COLO668 (cell line): Measurements from ENCODE around the gene PSMD1.
"Not testable (repeated sequence)": the region's sequence is repeated elsewhere in the genome, so short reads cannot be mapped to it uniquely, and the experiment has no call there.

Experiments
- DNase-seq: peaks from one replicate; lab custom pipeline; 2025; ENCODE audit not compliant: unreplicated experiment; lab: John Stamatoyannopoulos, UW

Gene PSMD1

DNA sequence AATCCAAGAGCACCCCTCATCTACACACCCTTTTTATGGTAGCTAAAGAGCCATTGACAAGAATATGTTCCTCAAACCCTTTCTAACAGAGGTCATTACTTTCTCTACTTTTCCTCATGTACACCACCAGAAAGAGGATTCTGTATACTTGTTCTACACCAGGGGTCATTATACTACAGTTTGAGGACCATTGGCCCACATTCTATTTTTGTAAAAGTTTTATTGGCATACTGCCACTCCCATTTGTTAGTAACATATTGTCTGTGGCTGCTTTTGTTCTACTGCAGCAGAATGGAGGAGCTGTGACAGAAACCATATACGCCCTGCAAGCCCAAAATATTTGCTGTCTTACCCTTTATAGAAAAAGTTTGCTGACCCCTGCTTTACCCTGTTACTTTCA is 53.9 kb downstream of the PSMD1 start:
- DNase-seq = no peak

DNA sequence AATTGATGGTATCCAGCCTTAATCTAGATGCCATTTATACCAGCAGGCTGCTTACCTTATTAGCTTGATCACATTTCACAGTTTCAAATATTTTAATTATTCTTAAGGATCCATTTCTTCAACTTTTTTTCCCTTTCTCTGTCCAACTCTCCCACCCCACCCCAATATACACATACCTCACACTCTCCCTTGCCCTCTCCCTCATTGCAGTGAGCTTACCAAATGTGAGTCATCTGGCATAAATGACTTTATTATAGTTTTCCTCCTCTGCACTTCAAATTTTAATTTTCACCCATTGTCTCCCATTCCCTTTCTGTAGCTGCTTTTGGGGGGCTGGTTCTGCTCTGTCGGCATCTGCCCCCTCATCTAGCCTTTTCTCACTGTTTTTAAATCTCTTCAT is 55.3 kb downstream of the PSMD1 start:
- no peak for DNase-seq

DNA sequence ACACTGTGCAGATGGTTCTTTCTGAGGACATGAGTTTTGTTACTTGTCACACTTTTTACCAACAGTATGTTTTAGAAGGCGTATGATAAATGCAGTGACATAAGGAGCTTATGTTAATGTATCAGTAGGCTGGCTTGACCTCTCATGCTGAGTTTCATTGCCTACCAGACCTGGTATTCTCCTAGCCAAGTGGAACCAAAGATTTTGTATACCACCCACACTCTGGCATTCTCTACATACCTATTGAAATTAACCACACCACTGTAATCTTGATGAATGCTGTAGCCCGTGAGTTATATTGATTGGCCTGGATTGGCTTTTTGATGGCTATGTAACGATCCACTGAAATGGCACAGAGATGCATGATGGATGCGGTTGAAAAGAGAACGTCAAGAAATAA is 56.8 kb downstream of the PSMD1 start:
- DNase-seq = no peak

DNA sequence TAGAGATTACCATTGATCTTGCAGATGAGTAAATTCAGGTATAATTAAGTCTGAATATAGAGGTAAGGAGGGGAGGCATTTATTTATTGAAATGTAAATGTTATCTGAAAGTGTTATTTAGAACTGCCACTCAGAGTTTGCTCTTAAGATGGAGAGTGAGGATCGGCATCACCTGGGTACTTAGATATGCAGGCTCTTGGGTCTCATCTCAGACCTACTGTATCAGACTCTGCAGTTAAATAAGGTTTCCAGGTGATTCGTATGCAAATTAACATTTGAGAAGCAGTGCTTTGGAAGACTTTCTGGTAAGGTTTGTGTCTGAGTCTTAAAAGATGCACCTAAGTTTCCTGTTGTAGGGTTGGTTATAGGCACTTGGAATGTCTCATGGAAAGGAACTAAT is 59.0 kb downstream of the PSMD1 start:
- no peak for DNase-seq

DNA sequence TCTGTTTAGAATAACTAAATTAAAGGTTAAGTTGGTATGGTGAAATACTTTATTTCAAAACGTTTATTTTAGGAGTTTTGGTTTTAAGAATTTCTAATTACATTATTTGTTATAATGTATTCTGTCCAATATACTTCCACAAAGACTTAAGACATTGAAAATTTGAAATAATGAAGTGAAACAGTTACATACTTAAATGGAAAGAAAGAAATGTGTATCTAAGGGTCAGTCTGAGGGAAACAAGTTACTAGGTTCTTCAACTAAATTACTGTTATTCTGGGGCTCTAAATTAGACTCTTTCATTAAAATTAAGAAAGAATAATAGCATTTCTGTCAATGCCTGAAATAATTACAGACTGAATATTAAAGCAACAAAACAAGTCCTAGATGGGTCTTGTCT is 60.5 kb downstream of the PSMD1 start:
- DNase-seq = no peak

DNA sequence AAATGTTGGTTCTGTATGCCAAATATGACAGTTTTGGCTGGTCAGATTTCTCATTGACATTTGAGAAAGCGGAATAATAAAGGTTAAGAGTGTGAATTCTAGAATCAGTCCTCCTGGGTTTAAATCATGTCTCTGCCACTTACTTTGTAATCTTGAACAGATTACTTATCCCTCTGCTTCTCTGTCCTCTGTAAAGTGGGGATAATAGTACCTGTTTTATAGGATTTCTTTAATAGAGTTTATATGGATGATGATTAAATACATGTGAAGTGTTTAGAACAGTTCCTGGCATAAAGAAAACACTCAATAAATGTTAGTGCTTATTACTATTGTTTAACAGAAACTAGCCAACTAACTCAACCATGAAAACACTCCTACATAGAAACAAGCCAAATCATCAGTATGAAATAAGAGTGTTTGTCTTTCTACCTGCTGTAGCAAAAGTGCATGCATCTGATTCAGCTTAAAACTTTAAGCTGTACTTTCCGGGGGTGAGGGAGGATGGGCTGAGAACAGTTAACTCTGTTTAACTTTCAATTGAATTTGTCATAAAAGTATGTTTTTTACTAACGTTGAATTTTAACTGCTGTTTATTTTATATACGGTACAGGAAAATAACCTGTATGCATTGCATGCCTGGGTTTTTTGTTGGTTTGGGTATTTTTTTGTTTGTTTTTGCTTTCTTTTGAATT is 61.4 kb downstream of the PSMD1 start:
- no peak for DNase-seq

DNA sequence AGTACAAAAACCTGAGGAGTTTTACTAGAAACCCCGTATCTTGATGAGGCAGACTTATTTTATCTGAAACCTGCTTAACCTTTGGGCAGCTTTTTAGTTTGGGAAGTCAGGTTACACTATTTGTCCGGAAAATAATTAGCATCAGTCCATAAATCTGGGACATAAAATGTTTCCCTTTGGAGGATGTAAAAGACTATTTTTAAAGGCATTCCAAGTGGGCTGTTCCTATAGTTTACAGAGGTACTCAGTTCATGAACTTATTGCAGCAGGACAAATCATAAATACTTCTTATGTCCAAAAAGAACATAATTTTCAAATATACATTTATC is 61.9 kb downstream of the PSMD1 start:
- no peak for DNase-seq

DNA sequence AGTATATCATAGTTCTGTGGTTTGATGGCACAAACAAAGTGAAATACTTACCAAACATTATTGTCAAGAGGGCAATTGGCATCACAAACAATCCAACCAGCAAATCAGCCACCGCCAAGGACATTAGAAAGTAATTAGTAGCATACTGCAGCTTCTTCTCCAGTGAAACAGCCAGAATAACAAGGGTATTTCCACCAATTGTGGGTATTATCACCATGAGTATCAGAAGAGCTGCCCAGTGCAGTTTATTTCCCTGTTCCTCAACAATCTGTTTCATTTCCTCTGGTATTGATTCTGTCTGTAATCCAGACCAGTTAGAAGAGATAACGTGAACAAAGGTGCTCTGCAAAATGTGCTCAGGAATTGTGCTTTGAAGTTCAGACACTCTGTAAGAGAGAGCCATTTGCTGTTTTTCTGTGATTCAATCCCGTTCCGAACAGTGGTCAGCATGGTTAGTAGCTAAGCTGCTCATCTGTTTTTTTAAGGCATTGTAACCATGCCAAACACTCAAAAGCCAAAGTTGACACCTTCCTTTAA is 66.8 kb downstream of the PSMD1 start:
- no peak for DNase-seq

DNA sequence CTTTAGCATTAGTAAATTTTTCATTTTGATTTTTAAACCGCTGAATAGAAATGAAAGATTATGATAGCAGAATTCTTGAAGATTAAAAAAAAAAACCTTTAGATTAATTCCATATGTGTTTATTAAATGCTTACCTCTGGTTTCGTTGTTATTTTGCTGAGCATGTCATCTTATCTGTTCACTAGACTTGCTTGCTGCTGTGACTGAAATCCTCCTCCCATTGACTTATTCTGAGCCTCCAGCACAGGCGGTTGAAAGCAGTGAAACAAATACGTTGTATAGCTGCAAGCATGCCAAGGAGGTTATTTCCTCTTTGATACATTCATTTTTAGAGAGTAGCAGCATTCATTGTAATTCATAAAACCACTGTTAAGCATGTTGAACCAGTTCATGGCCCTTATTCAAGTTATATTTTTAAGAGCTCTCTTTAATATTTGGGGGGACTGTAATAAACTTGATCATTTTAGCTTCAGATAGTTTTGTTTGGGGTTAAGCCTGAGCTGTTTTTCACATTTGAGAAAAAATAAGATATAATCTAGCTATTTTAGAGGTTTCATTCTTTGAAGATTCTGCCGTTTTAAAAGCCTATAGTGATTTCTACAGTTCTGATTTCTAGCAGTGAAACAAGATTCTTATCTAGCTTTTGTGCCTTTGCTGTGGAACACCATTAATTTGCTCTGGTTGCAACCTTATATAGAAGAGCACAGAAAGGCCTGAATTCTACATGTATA is 68.3 kb downstream of the PSMD1 start, which contains the start of gene HTR2B:
Gene HTR2B, minus strand, starts transcription at position 205 of the 731 bp plus-strand sequence. CDS start 1,278 bp downstream, outside the sequence.
- DNase-seq = no peak

DNA sequence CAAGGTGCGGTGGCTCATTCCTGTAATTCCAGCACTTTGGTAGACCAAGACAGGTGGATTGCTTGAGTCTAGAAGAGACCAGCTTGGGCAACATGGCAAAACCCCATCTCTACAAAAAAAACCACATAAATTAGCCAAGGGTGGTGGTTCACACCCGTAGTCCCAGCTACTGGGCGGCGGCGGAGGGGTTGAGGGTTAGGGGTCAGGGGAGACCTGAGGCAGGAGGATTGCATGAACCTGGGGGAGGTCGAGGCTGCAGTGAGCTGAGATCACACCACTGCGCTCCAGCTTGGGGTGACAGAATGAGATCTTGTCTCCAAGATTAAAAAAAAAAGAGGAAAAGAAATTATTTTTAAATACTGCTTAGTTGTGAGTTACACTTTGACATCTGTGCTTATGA is 69.5 kb downstream of the PSMD1 start:
- no peak for DNase-seq

DNA sequence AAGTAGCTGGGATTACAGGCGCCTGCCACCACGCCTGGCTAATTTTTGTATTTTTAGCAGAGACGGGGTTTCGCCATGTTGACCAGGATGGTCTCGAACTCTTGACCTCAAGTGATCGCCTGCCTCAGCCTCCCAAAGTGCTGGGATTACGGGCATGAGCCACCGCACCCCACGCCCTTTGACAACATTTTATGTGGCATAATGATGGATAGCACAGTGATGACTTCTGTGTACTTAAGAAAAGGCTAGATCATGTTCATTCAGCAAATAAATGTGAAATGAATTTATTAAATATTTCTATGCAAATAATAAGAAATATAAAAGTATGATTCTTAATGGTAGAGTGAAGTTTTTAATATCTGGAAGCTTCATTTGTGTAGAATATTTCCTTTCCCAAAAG is 70.8 kb downstream of the PSMD1 start:
- DNase-seq = no peak

DNA sequence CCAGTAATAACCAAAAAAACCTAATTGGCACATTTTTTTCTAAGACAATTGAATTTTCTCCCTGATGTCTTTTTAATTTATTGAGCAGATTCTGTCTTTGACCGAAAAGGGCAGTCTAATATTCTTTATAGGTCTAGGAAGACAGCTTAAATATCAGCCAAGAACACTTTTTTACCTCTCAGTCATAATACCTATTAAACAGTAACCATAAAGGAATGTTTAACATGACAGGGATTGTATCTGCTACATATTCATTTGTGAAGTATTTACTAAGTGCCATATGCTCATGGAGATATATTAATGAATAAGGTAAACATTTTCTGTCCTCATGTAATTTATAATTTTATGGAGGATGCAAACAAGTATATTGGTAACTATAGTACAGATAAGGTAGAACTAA is 71.3 kb downstream of the PSMD1 start:
- DNase-seq = no peak

DNA sequence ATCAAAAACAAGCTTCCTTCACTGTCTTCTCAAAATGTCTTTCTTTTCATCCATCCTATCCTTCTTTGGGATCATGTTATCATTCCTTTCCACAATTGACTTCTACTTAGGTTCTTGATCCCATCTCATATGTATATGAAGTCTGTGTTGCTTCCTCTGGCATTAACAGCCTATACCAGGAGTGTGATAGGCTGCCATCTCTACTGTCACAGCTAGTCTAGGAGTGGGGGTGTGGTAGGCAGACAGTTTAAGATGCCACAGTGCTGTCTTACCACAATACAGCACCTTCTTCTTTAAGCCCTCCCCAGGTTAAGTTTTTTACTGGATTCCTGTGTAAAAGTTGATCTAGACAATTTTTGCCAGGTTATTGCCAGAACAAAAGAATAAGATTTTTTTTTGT is 71.9 kb downstream of the PSMD1 start:
- no peak for DNase-seq

DNA sequence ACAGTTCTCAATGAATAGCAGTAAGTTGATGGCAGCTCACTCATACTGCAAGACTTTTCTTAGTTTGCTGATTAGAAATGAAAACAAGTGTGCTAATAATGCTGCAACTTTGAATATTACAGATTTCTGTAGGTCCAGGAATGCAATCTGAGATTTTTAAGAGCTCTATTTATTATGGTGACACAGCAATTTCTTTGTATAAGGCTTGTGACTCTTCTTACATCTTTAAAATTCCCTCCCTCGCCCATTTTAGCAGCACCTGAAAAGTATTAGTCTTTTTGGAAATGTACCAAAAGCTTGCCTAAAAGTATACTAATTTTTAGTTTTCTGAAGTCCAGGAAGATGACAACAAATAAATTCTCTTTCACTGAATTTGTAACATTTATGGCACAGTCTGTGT is 72.5 kb downstream of the PSMD1 start:
- no peak for DNase-seq

DNA sequence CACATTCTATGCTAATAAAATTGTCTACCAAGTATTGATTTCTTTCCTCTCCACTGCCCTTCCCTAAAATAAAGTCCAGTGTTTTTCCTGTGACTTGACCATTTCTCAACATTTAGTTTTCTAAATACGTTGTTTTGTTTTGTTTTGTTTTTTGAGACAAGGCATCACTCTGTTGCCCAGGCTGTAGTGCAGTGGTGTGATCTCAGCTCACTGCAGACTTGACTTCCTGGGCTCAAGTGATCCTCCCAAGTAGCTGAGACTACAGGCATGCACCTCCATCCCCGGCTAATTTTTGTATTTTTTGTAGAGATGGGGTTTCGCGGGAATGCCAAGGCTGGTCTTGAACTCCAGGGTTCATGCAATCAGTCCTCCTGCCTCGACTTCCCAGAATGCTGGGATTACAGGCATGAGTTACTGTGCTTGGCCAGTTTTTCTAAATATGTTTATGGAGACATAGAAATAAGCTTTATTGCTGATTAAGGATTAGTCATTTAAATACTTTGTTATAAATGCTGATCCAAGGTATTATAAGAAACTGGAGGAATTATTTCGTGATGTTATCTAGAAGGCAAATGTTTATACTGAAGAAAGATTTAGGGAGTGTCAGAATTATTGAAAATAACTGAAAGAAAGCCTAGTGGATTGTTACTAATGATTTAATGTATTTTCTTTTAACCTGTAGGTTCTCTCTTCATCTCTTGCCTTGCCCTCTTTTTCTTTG is 73.8 kb downstream of the PSMD1 start:
- DNase-seq = no peak

DNA sequence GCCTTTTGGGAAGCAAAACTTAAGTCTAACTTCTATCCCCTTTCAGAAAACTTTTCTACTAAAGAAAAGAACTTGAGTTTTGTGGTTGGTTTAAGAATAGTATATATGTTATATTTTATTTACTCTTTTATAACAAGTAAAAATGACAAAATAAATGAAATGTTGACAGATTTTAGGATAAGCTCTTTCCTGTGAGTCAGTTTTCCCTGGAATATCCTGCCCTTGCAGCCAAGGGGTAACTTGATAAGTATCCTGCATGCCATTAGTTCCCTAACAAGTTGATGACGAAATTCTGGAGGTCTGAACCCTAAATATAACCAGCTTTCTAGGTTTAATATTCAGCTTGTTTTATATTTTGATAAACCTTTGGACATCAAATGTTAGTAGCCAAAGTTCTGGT is 75.5 kb downstream of the PSMD1 start:
- DNase-seq = no peak

DNA sequence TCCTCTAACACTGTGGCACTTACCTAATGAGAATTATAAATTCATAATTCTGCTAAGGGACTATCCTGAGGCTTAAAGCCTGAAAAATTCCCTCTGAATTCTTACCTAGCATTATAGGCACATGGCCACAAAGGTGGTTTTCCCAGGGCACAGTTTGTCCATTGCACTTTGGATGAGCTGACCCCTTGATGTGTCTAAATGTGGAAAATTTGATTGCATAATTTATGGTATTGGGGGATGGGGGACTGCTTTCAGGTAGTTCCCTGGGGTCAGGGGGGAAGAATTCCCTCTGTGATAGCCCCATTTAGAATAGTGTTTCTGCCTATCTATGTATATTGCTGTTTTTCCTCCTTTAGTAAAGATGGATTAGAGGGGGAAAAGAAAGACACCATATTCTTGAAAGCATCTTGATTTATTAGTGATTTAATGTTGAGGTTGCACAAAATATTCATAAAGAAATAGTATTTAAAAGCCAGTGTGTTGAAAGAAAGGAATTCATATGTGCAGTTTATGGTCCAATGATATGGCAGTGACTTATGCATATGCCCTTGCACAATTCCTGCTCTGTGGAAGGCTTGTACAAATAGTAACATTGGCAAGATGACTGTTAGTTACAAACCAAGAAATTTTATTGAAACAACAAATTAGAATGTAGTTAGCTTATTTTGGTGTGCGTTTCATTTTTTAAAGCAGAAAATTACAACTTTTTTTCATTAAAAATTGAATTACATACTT is 76.9 kb downstream of the PSMD1 start:
- no peak for DNase-seq

DNA sequence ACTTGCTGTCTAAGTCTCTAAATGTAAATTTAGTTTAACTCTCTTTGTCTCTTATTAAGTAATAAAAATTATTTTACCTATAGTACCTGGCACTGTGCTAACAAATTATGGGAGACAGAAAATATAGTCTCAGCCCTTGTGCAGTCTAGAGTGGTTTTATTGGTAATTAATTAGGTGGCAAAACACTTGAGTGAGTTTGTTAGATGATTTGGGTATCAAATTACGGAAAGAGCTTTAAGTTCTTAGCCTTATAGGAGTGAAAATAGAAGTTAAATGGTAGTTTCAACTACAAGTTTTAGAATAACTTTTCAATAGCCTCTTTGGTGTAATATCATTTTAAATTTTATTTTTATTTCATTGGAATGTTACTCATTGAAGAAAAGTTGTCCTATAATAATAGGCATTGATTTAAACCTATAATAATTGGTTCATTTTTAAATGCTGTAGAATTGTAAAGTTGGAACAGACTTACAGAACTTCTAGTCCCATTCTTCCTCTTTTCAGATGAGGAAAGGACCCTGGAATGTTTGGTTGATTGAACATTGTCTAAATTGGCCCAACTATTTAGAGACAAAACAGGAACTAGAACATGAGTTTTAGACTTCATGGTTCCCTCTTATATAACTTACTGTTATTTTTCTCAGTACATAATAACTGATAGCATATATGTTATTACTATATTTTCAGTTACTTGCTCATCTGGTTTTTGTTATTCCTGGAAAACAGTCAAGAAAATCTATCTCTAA is 78.4 kb downstream of the PSMD1 start:
- no peak for DNase-seq

DNA sequence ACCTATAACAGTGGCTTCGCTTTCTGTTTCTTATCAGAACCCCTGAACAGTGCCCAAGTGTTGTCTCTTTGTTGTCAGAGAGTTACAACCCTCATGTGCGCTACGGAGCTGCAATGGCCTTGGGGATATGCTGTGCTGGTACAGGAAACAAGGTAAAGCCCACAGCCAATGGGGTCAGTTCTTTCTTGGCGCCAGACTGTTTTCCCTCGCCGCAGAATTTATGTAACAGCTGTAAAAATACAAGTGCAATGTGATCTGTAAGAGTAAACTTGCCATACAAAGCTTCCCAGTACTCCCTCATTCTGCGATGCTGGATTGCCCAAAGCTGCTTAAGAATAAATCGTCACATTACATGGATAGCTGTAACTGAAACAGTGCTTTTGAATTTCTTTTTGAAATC is 82.0 kb downstream of the PSMD1 start:
- DNase-seq = peak; percentile 57

DNA sequence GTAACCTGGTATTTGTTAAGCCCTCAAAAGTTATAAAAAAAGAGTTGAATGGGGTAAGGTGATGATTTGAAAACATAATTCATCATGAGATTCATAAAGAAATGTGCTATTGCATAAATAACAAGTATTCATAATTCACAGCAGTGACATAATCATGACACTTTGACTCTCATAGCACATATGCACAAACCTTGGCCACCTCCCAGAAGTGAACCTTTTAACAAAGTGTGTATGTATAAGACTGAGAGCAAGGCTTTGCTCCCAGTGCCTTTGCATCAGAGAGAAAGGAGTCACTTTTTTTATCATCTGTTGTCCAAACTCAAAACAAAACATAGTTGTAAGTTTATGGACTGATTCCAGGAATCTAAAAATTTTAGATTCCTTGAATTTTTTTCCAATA is 83.1 kb downstream of the PSMD1 start:
- DNase-seq = no peak

DNA sequence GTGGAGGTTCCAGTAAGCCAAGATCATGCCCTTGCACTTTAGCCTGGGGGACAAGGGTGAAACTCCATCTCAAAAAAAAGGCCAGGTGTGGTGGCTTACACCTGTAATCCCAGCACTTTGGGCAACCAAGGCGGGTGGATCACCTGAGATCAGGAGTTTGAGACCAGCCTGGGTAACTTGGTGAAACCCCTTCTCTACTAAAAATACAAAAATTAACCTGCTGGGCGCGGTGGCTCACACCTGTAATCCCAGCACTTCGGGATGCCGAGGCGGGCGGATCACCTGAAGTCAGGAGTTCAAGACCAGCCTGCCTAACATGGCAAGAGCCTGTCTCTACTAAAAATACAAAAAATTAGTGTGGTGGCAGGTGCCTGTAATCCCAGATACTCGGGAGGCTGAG is 84.1 kb downstream of the PSMD1 start:
- DNase-seq = not testable (repeated sequence)
